T-cell (primary cell): Measurements from ENCODE around the gene CTNNBL1. TPM values are rescaled to one million over a fixed set of nuclear protein-coding genes. Genes with fewer than 3 reads are reported as not detected.

Source experiments
- ATAC-seq, 4 experiments: fragments of 200-7000 bp in 3 of 4; fragments of 150-1000 bp in 1 of 4; cut with Tn5 transposase; replicated peaks in 1 of 4; 1 replicate in 3 of 4; 2 replicates in 1 of 4; pipeline ENCODE4 v1.10.0; 2021; ENCODE audit warnings: moderate library complexity in 3 of 4, mild to moderate bottlenecking in 2 of 4, moderate number of reproducible peaks in 1 of 4
- CTCF ChIA-PET, 2 donors: fragments of 300-600 bp; sonication (Branson Sonifier 250); formaldehyde crosslinking; loops; one replicate each; lab custom pipeline; 2022; ENCODE audit warnings: antibody characterized with exemption in 2 of 2; lab: Charles Lee
- POLR2A ChIA-PET, 2 donors: fragments of 300-600 bp; sonication (Branson Sonifier 250); formaldehyde crosslinking; loops; one replicate each; lab custom pipeline; 2022; ENCODE audit warnings: antibody characterized with exemption in 2 of 2; lab: Charles Lee
- DNase-seq, 35 experiments: peaks; one replicate each; pipeline versions ENCODE4 v3.0.0 to v3.0.0-alpha.2; 2013 to 2023
- H3K27ac ChIP-seq: one replicate; pipeline ENCODE4 v1.5.1; 2013; ENCODE audit warnings: low read length
- H3K27me3 ChIP-seq, 2 experiments: replicated peaks in 1 of 2; 1 replicate in 1 of 2; 2 replicates in 1 of 2; pipeline versions ENCODE4 v1.6.1 to v1.7.0; 2013; ENCODE audit warnings: low read length in 1 of 2, mixed read lengths in 1 of 2; ENCODE audit not compliant: control insufficient read depth in 2 of 2, insufficient read depth in 2 of 2; ENCODE audit errors: extremely low read depth in 1 of 2
- H3K36me3 ChIP-seq, 2 donors: 1 replicate in 1 of 2; 2 replicates in 1 of 2; pipeline versions ENCODE4 v1.6.1 to v1.7.0; 2013; ENCODE audit warnings: low read length in 1 of 2; ENCODE audit not compliant: control insufficient read depth in 2 of 2, insufficient read depth in 1 of 2; ENCODE audit errors: extremely low read depth in 1 of 2
- H3K4me1 ChIP-seq, 2 experiments: 1 replicate in 1 of 2; 2 replicates in 1 of 2; pipeline versions ENCODE4 v1.6.1 to v1.7.0; 2013; ENCODE audit warnings: low read length in 2 of 2, mixed read lengths in 1 of 2; ENCODE audit not compliant: insufficient read depth in 2 of 2, control insufficient read depth in 1 of 2; ENCODE audit errors: extremely low read depth in 1 of 2
- H3K4me3 ChIP-seq, 2 donors: 1 replicate in 1 of 2; 2 replicates in 1 of 2; pipeline versions ENCODE4 v1.5.1 to v1.7.0; 2013; ENCODE audit warnings: mild to moderate bottlenecking in 2 of 2, low read length in 1 of 2, moderate library complexity in 1 of 2; ENCODE audit not compliant: control insufficient read depth in 1 of 2; ENCODE audit errors: extremely low read depth in 1 of 2
- H3K9me3 ChIP-seq: 2 replicates; pipeline ENCODE4 v1.7.0; 2013
- H3K27ac Mint-ChIP-seq, 2 donors: one replicate each; pipeline ENCODE4 v1.8.0; 2020 to 2021; ENCODE audit warnings: mild to moderate bottlenecking in 2 of 2, mixed read lengths in 2 of 2
- H3K27me3 Mint-ChIP-seq, 2 donors: one replicate each; pipeline ENCODE4 v1.8.0; 2021 to 2022; ENCODE audit warnings: mixed read lengths in 2 of 2
- H3K36me3 Mint-ChIP-seq: one replicate; pipeline ENCODE4 v1.8.0; 2021; ENCODE audit warnings: mixed read lengths
- H3K4me1 Mint-ChIP-seq, 3 donors: one replicate each; pipeline ENCODE4 v1.8.0; 2020 to 2022; ENCODE audit warnings: mixed read lengths in 3 of 3, mild to moderate bottlenecking in 1 of 3
- H3K4me3 Mint-ChIP-seq, 3 donors: one replicate each; pipeline ENCODE4 v1.8.0; 2020 to 2022; ENCODE audit warnings: mild to moderate bottlenecking in 3 of 3, mixed read lengths in 3 of 3, moderate library complexity in 3 of 3
- H3K9me3 Mint-ChIP-seq, 3 donors: one replicate each; pipeline ENCODE4 v1.8.0; 2020 to 2022; ENCODE audit warnings: mixed read lengths in 3 of 3
- WGBS: methylation state at CpG from one replicate; pipeline ENCODE4 v1.1.5; 2013; ENCODE audit warnings: missing lambda C conversion rate; ENCODE audit not compliant: insufficient coverage; 5-methylcytosine and 5-hydroxymethylcytosine counted together
- total RNA-seq, 35 experiments: library from RNA in 6 of 35; stranded (reverse) in 6 of 35; fragments of 120-200 nt in 1 of 35; gene quantifications; one replicate each; pipeline versions ENCODE4 v1.2.1 to v1.2.4 and lab custom pipeline; 2013 to 2026

The CTNNBL1 gene
- total RNA-seq, 5 donors from 2014 or later (not counting 1 experiment from before 2014, with no cell fraction given), result 44.6 to 52.4 (median 49.4) TPM

DNA sequence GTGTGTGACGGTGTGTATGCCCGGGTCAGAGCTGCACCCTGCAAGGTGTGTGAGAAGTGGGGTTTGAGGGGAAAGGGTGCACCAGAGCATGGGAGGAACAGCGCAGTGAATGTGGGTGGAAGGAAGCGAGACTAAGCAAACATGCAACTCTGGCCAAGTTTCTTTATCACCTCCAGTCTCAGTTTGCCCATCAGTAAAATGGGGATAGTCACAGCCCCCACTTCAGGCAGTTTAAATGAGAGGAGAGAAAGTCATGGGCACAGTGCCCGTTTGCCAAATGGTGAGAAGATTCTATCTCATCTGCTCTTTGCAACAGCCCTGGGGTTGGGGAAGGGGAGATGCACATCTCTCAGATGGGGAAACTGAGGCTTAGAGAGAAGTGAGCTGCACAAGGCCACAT is 196.3 kb downstream of the CTNNBL1 start:
- no peaks in the 10 kb centered on the region for H3K9me3 Mint-ChIP-seq
- no peak overlapping the region for H3K4me3 Mint-ChIP-seq
- ChIA-PET POLR2A (no interaction called here), CTCF (no interaction called here)
- Histone ChIP-seq H3K4me3 (no peak overlapping the region), H3K36me3 (no peaks in the 10 kb centered on the region), H3K9me3 (no peaks in the 10 kb centered on the region), H3K4me1 (no peaks in the 10 kb centered on the region), H3K27me3 (peaks cover 0 to 11% of the 10 kb centered on the region in 2 experiments), H3K27ac (no peak overlapping the region)
- H3K27me3 Mint-ChIP-seq, result peaks cover 0 to 9% of the 10 kb centered on the region in 2 donors
- no peak for ATAC-seq
- DNase-seq, result no peak
- H3K36me3 Mint-ChIP-seq, result no peaks in the 10 kb centered on the region
- 80% methylated on average over 1 of the region's 5 CpGs for WGBS
- H3K4me1 Mint-ChIP-seq, result peaks cover 0 to 6% (median 0%) of the 10 kb centered on the region in 3 donors
- H3K27ac Mint-ChIP-seq, result no peak overlapping the region

DNA sequence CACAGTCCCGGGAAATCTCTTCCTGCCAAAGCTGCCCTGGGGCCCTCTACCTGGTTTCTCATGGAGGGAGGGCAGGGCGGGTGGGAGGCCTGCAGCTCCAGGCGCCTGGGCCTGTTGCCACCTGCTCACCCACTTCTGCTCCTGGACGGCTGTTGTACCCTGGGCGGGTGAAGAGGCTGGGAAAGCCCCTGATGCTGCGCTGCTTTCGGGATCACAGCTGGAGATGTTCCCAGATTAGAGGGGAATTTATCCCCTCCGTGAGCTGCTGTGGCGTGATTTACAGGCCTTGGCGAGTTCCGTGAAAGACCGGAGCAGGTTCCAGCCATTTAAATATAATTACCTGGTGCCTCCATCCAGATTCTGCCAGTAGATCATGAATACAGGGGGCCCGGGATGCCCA is 196.8 kb downstream of the CTNNBL1 start:
- Mint-ChIP-seq H3K27me3 (peaks cover 0 to 9% of the 10 kb centered on the region in 2 donors), H3K27ac (no peak overlapping the region), H3K4me3 (no peak overlapping the region), H3K4me1 (peaks cover 0 to 6% (median 0%) of the 10 kb centered on the region in 3 donors), H3K9me3 (no peaks in the 10 kb centered on the region), H3K36me3 (no peaks in the 10 kb centered on the region)
- ChIA-PET CTCF (no interaction called here), POLR2A (no interaction called here)
- 91% methylated on average over 12 of the region's 13 CpGs for WGBS
- Histone ChIP-seq H3K36me3 (no peaks in the 10 kb centered on the region), H3K27me3 (peaks cover 0 to 11% of the 10 kb centered on the region in 2 experiments), H3K27ac (no peak overlapping the region), H3K9me3 (no peaks in the 10 kb centered on the region), H3K4me1 (no peaks in the 10 kb centered on the region), H3K4me3 (no peak overlapping the region)
- ATAC-seq, result no peak
- DNase-seq, result no peak

DNA sequence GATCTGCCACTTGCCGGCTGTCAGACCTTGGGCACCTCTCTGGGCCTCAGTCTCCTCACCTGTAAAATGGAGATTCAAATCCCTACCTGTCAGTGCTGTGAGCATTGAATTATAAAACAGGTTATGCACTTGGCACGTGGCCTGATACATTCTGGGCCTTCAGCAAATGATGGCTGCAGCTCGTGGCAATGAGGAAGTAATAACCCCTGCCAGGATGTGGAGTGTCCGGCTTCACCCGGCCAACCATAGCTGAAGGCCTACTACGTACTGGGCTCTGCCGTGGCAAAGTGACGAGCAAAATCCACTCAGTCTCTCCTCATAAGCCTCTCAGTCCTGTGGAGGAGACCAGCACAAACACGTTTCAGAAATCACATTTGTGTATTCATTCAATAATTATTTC is 198.2 kb downstream of the CTNNBL1 start:
- peaks cover 0 to 6% (median 0%) of the 10 kb centered on the region in 3 donors for H3K4me1 Mint-ChIP-seq
- H3K4me3 Mint-ChIP-seq, result no peak overlapping the region
- no peaks in the 10 kb centered on the region for H3K4me1 ChIP-seq
- no peak overlapping the region for H3K4me3 ChIP-seq
- CTCF ChIA-PET, result no interaction called here
- H3K36me3 Mint-ChIP-seq, result no peaks in the 10 kb centered on the region
- ATAC-seq (no peak), DNase-seq (no peak)
- H3K9me3 ChIP-seq, result no peaks in the 10 kb centered on the region
- POLR2A ChIA-PET, result interaction anchor here in 1 of 2 donors (0.6 kb wide), 1 partner anchor 38 kb away, joined by 3 read pairs; no protein-coding TSS in a partner anchor
- H3K27me3 Mint-ChIP-seq, result peaks cover 0 to 9% of the 10 kb centered on the region in 2 donors
- no peaks in the 10 kb centered on the region for H3K36me3 ChIP-seq
- no peak overlapping the region for H3K27ac Mint-ChIP-seq
- H3K27me3 ChIP-seq, result peaks cover 0 to 13% of the 10 kb centered on the region in 2 experiments
- H3K9me3 Mint-ChIP-seq, result no peaks in the 10 kb centered on the region
- 50% methylated on average over 4 of the region's 9 CpGs for WGBS
- H3K27ac ChIP-seq, result no peak overlapping the region

DNA sequence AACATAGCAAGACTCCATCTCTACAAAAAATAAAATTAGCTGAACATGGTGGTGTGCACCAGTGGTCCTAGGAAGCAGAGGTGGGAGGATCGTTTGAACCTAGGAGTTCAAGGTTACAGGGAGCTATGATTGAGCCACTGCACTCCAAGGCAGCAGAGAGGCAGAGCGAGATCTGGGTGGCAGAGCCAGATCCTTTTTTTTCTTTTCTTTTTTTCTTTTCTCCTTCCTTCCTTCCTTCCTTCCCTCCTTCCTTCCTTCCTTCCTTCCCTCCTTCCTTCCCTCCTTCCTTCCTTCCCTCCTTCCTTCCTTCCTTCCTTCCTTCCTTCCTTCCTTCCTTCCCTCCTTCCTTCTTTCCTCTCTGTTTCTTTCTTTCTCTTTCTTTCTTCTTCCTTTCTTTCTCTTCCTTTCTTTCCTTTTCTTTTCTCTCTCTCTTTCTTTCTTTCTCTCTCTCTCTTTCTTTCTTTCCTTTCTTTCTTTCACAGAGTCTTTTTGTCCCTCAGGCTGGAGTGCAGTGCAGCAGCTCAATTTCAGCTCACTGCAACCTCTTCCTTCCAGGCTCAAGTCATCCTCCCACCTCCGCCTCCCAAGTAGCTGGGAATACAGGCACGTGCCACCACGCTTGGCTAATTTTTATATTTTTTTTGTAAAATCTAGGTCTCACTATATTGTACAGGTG is 199.9 kb downstream of the CTNNBL1 start:
- Histone ChIP-seq H3K9me3 (no peaks in the 10 kb centered on the region), H3K27me3 (peaks cover 1 to 14% of the 10 kb centered on the region in 2 experiments), H3K4me3 (no peak overlapping the region), H3K27ac (no peak overlapping the region), H3K36me3 (no peaks in the 10 kb centered on the region), H3K4me1 (no peaks in the 10 kb centered on the region)
- WGBS, result no CpG with 5 or more reads among the region's 5 CpGs
- ChIA-PET POLR2A (no interaction called here), CTCF (no interaction called here)
- H3K4me3 Mint-ChIP-seq, result no peak overlapping the region
- H3K9me3 Mint-ChIP-seq, result no peaks in the 10 kb centered on the region
- peaks cover under 1 to 4% of the 10 kb centered on the region in 2 donors for H3K27me3 Mint-ChIP-seq
- H3K4me1 Mint-ChIP-seq, result peaks cover 0 to 6% (median 0%) of the 10 kb centered on the region in 3 donors
- H3K27ac Mint-ChIP-seq, result no peak overlapping the region
- no peaks in the 10 kb centered on the region for H3K36me3 Mint-ChIP-seq
- no peak for DNase-seq
- no peak for ATAC-seq

DNA sequence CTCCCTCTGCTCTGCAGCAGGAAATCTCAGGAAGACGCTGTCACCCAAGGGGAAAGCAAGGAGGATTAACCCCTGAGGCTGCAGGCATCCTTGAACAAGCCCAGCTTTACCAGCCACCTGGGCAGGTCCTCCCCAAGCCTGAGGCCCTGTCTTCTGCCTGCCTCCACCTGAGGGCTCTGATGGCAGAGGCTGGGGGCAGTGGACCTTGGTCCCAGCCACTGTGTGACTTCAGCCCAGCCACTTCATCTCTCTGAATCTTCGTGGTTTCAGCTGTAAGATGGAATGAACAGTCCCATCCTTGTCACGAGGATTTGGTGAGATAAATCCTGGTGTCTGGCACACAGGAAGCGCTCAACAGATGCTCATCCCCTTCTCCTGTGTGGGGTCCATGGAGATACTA is 200.6 kb downstream of the CTNNBL1 start:
- POLR2A ChIA-PET, result no interaction called here
- H3K36me3 Mint-ChIP-seq, result no peaks in the 10 kb centered on the region
- peaks cover 8 to 9% of the 10 kb centered on the region in 2 donors for H3K27me3 Mint-ChIP-seq
- CTCF ChIA-PET, result no interaction called here
- peaks cover 5 to 20% of the 10 kb centered on the region in 2 experiments for H3K27me3 ChIP-seq
- no peak overlapping the region for H3K4me3 Mint-ChIP-seq
- H3K36me3 ChIP-seq, result no peaks in the 10 kb centered on the region
- no peak overlapping the region for H3K27ac Mint-ChIP-seq
- WGBS, result 71% methylated on average over 4 of the region's 4 CpGs
- peaks cover 0 to 6% (median 0%) of the 10 kb centered on the region in 3 donors for H3K4me1 Mint-ChIP-seq
- no peaks in the 10 kb centered on the region for H3K9me3 ChIP-seq
- H3K27ac ChIP-seq, result no peak overlapping the region
- DNase-seq, result no peak
- no peaks in the 10 kb centered on the region for H3K4me1 ChIP-seq
- H3K9me3 Mint-ChIP-seq, result no peaks in the 10 kb centered on the region
- no peak overlapping the region for H3K4me3 ChIP-seq
- ATAC-seq, result no peak

DNA sequence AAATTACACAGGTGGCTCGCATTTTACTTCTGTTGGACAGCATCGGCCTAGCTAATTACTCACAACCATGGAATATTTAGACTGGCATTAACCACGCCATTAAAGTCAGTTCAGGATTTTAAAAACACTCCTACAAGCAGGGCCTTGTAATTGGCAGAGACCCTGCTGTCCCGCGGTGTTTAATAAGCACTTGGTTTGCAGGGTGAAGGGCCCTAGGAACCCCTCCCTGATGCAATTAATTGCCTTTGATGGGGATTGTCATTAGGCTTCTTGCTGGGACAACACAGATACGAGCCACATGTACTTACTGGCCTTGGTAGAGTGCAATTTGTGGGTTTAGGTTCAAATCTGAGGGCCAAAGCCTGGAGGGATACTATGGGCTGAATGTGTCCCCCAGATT is 201.3 kb downstream of the CTNNBL1 start:
- H3K27ac Mint-ChIP-seq, result no peak overlapping the region
- 87% methylated on average over 5 of the region's 6 CpGs for WGBS
- peaks cover 9 to 22% of the 10 kb centered on the region in 2 experiments for H3K27me3 ChIP-seq
- no peaks in the 10 kb centered on the region for H3K36me3 ChIP-seq
- H3K4me3 Mint-ChIP-seq, result no peak overlapping the region
- H3K4me1 Mint-ChIP-seq, result peaks cover 0 to 6% (median 0%) of the 10 kb centered on the region in 3 donors
- ChIA-PET CTCF (no interaction called here), POLR2A (no interaction called here)
- DNase-seq, result no peak
- H3K27ac ChIP-seq, result no peak overlapping the region
- ATAC-seq, result no peak
- no peak overlapping the region for H3K4me3 ChIP-seq
- no peaks in the 10 kb centered on the region for H3K4me1 ChIP-seq
- no peaks in the 10 kb centered on the region for H3K9me3 Mint-ChIP-seq
- peaks cover 15 to 16% of the 10 kb centered on the region in 2 donors for H3K27me3 Mint-ChIP-seq
- H3K9me3 ChIP-seq, result no peaks in the 10 kb centered on the region
- H3K36me3 Mint-ChIP-seq, result no peaks in the 10 kb centered on the region
